ENCODE data around the gene KRTAP12-1. TPM values are rescaled to one million over a fixed set of nuclear protein-coding genes. Genes with fewer than 3 reads are reported as not detected.
A peak's percentile ranks its signal among the peaks of the same experiment; 100 is the strongest.
"Not testable (repeated sequence)": the region's sequence is repeated elsewhere in the genome, so short reads cannot be mapped to it uniquely, and the experiment has no call there.

KRTAP12-1 gene
- total RNA-seq, 4 donors from 2014 or later: 6.0 to 32.1 TPM; not detected in 2

GRCh38 chr21:44643741-44644310, 38.1 kb downstream of the KRTAP12-1 start:
- 65% methylated on average over 14 of the region's 14 CpGs for whole genome bisulfite sequencing
- H3K27ac ChIP-seq: no peak overlapping the region
- TF ChIP-seq EP300 (IDR thresholded peaks at IDR 0.05): no peak
- no peaks in the 10 kb centered on the region for H3K4me1 ChIP-seq
- no peak for DNase-seq (ENCODE audit: low spot score in 2 of 2)
- no peaks in the 10 kb centered on the region for H3K36me3 ChIP-seq
- no peak overlapping the region for H3K4me3 ChIP-seq
- no peaks in the 10 kb centered on the region for H3K9me3 ChIP-seq
- peaks cover 30% of the 10 kb centered on the region for H3K27me3 ChIP-seq

GRCh38 chr21:44640761-44641160, 41.2 kb downstream of the KRTAP12-1 start:
- Histone ChIP-seq H3K4me1 (no peaks in the 10 kb centered on the region), H3K27me3 (peaks cover 25% of the 10 kb centered on the region), H3K27ac (no peak overlapping the region), H3K4me3 (no peak overlapping the region), H3K9me3 (no peaks in the 10 kb centered on the region), H3K36me3 (no peaks in the 10 kb centered on the region)
- TF ChIP-seq CTCF (IDR thresholded peaks at IDR 0.05): no peak
- no peak for TF ChIP-seq EP300 (IDR thresholded peaks at IDR 0.05)
- no peak for TF ChIP-seq POLR2AphosphoS5 (IDR thresholded peaks at IDR 0.05)
- no peak for TF ChIP-seq POLR2A (IDR thresholded peaks at IDR 0.05)
- peak in 1 of 2 donors; percentile 25 for DNase-seq (ENCODE audit: low spot score in 2 of 2)
- 91% methylated on average over 5 of the region's 5 CpGs for WGBS

DNA sequence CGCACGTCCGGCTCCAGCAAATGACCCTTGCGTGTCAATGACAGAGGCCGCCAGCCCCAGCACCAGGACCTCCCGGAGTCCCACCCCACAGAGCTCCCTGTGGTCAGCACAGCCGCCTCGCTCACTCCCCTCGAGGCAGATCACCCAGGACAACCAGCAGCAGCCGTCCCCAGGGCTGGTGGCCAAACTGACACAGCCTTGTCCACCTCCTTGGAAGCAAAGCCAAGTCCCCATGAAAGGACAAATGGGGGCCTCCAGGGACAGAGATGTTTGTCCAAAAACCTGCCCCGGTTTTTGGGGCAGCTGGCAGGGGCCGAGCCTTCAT, 42.7 kb downstream of the KRTAP12-1 start:
- no peaks in the 10 kb centered on the region for H3K36me3 ChIP-seq
- TF ChIP-seq CTCF (IDR thresholded peaks at IDR 0.05) (no peak), POLR2AphosphoS5 (IDR thresholded peaks at IDR 0.05) (no peak), EP300 (IDR thresholded peaks at IDR 0.05) (no peak), POLR2A (IDR thresholded peaks at IDR 0.05) (no peak)
- 87% methylated on average over 4 of the region's 12 CpGs for WGBS
- H3K27me3 ChIP-seq: peaks cover 25% of the 10 kb centered on the region
- DNase-seq (ENCODE audit: low spot score in 2 of 2): no peak
- H3K9me3 ChIP-seq: no peaks in the 10 kb centered on the region
- no peak overlapping the region for H3K27ac ChIP-seq
- no peak overlapping the region for H3K4me3 ChIP-seq
- no peaks in the 10 kb centered on the region for H3K4me1 ChIP-seq

DNA sequence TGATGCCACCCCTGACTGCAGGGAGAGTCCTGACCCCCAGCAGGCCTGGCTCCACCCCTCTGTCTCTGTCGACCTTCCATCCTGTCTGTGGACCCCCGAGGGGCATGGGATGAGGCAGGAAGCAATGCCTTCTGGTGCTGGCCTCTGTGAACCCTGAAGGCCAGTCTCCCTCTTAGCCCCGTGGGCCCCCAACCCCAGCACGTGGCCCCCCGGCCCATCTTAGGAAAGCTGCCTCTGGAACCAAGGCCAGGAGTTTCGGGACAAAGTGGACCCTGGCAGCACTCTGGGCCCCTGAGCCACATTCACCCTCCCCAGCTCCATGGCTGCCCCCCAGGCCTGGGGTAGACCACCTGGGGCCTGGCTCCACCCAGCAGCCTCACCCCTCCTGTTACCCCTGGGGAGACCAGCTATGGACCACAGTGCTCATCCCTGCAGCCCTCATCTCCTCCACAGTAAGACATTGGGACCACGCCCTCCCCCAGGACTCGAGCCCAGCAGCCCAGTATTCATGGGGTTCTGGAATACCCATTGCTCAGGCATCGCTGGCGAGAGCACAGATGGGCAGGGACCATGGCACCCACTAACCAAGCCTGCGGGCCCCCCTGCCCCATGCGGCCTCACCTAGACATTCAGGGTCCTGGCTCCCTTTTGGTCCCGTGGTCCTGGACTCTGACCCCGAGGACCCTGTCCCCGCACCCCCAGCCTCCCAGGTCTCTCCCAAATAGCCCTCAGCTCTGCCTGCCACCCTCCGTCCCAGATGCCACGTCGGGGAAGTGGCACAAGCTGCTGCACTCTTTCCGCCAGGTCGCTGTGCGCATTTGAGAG, 43.2 kb downstream of the KRTAP12-1 start:
- H3K27me3 ChIP-seq: peaks cover 25% of the 10 kb centered on the region
- H3K36me3 ChIP-seq; H3K4me3 ChIP-seq; H3K9me3 ChIP-seq; H3K4me1 ChIP-seq; H3K27ac ChIP-seq; DNase-seq (ENCODE audit: low spot score in 2 of 2): not testable (repeated sequence)
- WGBS: 95% methylated on average over 10 of the region's 21 CpGs

DNA sequence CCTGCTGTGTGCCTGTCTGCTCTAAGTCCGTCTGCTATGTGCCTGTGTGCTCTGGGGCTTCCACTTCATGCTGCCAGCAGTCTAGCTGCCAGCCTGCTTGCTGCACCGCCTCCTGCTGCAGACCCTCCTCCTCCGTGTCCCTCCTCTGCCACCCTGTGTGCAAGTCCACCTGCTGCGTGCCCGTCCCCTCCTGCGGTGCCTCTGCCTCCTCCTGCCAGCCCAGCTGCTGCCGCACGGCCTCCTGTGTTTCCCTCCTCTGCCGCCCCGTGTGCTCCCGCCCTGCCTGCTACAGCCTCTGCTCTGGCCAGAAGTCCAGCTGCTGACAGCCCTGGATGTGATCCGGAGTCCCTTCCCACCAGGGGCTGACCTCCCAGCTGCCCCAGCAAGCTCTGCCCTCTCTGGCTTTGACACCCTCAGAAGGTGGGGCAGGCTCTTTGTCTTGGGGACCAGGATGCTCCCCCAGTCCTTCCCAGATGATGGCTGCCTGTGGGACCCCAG, 44.1 kb downstream of the KRTAP12-1 start:
- H3K9me3 ChIP-seq; DNase-seq (ENCODE audit: low spot score in 2 of 2); H3K27ac ChIP-seq; H3K4me3 ChIP-seq; H3K4me1 ChIP-seq; H3K36me3 ChIP-seq: not testable (repeated sequence)
- 87% methylated on average over 10 of the region's 12 CpGs for WGBS
- peaks cover 25% of the 10 kb centered on the region for H3K27me3 ChIP-seq

DNA sequence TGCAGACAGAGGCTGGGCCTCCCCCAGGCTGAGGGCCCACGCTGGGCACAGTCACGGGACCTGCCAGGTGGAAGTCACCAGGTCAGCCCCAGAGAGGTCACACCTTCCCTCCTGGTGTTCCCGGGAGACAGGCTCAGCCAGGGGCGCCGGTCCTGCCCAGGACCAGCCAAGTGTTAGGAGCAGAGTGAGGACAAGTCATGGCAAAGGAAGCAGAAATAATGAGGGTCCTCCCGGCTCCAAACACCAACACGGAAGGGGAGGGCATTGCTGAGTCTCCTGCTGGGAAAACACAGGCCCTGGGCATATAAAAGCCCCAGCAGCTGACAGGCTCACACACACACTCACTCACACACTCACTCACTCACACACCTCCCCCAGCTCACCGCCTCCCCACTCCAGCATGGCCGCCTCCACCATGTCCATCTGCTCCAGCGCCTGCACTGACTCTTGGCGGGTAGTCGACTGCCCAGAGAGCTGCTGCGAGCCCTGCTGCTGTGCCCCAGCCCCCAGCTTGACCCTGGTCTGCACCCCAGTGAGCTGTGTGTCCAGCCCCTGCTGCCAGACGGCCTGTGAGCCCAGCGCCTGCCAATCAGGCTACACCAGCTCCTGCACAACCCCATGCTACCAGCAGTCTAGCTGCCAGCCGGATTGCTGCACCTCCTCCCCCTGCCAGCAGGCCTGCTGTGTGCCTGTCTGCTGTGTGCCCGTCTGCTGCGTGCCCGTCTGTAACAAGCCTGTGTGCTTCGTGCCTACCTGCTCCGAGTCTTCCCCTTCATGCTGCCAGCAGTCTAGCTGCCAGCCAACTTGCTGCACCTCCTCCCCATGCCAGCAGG, 44.7 kb downstream of the KRTAP12-1 start, which contains the start of gene KRTAP10-10:
Gene KRTAP10-10 (plus strand): TSS at position 339 of the 833 bp plus-strand sequence. CDS start 62 bp downstream, at position 401.
- H3K27me3 ChIP-seq: peaks cover 21% of the 10 kb centered on the region
- no peak for DNase-seq (ENCODE audit: low spot score in 2 of 2)
- no peak for TF ChIP-seq EP300 (IDR thresholded peaks at IDR 0.05)
- TF ChIP-seq POLR2A (IDR thresholded peaks at IDR 0.05): no peak
- TF ChIP-seq POLR2AphosphoS5 (IDR thresholded peaks at IDR 0.05): no peak
- no peak for TF ChIP-seq CTCF (IDR thresholded peaks at IDR 0.05)

More for the DNA sequence above, 44.7 kb downstream of the KRTAP12-1 start, which contains the start of gene KRTAP10-10:
- Histone ChIP-seq H3K4me1 (no peaks in the 10 kb centered on the region), H3K27ac (no peak within 1 kb of the TSS), H3K36me3 (no peaks in the 10 kb centered on the region), H3K4me3 (no peak within 1 kb of the TSS), H3K9me3 (no peaks in the 10 kb centered on the region)
- 47% methylated on average over 19 of the region's 21 CpGs for WGBS

Measured in suprapubic skin (tissue), 4 donors.